Measurements from ENCODE around the gene VGF.

- TF ChIP-seq POLR2AphosphoS5 (IDR thresholded peaks at IDR 0.05; ENCODE audit: borderline replicate concordance, low read depth, low read length) (no peak), FOXP2 (optimal IDR thresholded peaks at IDR 0.05; ENCODE audit: control extremely low read depth, extremely low read length, insufficient read depth) (no peak), EZH2 (IDR thresholded peaks at IDR 0.05) (no peak)
Measured at GRCh38 chr7:101165075-101165957, at the start of gene VGF.

Data from SK-N-MC (cell line).